Measurements from ENCODE around the gene TPR. TPM values are rescaled to one million over a fixed set of nuclear protein-coding genes. Genes with fewer than 3 reads are reported as not detected.
A peak's percentile ranks its signal among the peaks of the same experiment; 100 is the strongest.
"Not testable (repeated sequence)": the region's sequence is repeated elsewhere in the genome, so short reads cannot be mapped to it uniquely, and the experiment has no call there.

TPR gene
- total RNA-seq, 4 donors from 2014 or later = 47.3 to 81.3 (median 49.6) TPM

DNA sequence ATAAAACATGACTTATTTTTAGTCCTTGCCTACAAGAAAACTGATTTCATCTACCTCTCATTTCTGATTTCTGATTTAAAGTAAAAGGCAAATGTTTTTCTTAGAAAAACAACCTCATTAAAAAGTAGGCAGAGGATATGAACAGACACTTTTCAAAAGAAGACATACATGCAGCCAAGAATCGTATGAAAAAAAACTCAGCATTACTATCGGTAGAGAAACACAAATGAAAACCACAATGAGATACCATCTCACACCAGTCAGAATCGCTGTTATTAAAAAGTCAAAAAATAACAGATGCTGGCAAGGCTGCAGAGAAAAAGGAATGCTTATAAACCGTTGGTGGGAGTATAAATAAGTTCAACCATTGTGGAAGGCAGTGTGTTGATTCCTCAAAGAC, 16.8 kb upstream of the TPR start:
- H3K36me3 ChIP-seq = peaks cover 7 to 99% (median 8%) of the 10 kb centered on the region in 3 donors
- H3K4me1 ChIP-seq = no peaks in the 10 kb centered on the region
- no peak for DNase-seq
- H3K27me3 ChIP-seq = no peaks in the 10 kb centered on the region
- H3K4me3 ChIP-seq = no peak overlapping the region
- TF ChIP-seq, protein P1, sequence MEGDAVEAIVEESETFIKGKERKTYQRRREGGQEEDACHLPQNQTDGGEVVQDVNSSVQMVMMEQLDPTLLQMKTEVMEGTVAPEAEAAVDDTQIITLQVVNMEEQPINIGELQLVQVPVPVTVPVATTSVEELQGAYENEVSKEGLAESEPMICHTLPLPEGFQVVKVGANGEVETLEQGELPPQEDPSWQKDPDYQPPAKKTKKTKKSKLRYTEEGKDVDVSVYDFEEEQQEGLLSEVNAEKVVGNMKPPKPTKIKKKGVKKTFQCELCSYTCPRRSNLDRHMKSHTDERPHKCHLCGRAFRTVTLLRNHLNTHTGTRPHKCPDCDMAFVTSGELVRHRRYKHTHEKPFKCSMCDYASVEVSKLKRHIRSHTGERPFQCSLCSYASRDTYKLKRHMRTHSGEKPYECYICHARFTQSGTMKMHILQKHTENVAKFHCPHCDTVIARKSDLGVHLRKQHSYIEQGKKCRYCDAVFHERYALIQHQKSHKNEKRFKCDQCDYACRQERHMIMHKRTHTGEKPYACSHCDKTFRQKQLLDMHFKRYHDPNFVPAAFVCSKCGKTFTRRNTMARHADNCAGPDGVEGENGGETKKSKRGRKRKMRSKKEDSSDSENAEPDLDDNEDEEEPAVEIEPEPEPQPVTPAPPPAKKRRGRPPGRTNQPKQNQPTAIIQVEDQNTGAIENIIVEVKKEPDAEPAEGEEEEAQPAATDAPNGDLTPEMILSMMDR (IDR thresholded peaks at IDR 0.05) = no peak
- intact Hi-C loops (cut with DNase I) = no loop called here
- no peaks in the 10 kb centered on the region for H3K9me3 ChIP-seq
- WGBS, 2 donors = 86% methylated on average over 4 of the region's 4 CpGs
- H3K27ac ChIP-seq = no peak overlapping the region

- WGBS, 2 donors = 88 to 96% methylated on average over 1 of the region's 1 CpG
Observed at GRCh38 chr1:186390925-186391324, 15.9 kb upstream of the TPR start.

DNA sequence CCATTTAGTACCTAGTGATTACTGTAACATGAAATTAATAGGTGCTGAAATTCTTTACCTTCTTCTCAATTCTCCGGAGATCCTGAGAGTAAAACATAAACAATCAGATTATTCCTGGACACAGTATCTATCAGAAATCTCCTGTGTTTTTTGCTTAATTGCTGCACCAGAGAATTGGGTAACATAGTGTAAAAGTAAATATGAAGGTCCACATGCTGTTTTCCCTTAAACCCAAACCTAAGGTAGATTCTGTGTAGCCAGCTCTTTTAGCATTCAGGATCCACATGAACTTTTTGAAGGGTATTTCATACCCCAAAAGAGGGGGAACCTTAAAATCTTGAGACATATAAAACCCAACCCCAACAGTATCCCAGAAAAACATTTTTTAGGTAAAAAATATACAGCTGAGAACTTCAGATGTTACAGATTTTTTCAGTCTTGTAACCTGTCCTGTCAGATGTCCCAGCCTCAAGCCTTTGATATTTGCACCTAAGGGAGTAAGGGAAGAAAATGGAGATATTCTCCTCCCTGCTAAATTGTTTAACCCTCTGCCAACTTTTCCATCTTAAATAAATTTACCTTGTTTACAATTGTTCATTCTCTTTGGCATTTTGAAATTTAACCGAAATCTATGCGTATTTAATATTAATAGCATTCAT, 11.8 kb upstream of the TPR start:
- TF ChIP-seq, protein P1 (IDR thresholded peaks at IDR 0.05) = no peak
- no peak for TF ChIP-seq POLR2A (IDR thresholded peaks at IDR 0.05)
- no peak overlapping the region for H3K27ac ChIP-seq
- DNase-seq = no peak
- no peaks in the 10 kb centered on the region for H3K4me1 ChIP-seq
- intact Hi-C loops (cut with DNase I) = no loop called here
- H3K27me3 ChIP-seq = no peaks in the 10 kb centered on the region
- H3K4me3 ChIP-seq = no peak overlapping the region
- WGBS, 2 donors = 89 to 100% methylated on average over 3 of the region's 3 CpGs
- no peaks in the 10 kb centered on the region for H3K9me3 ChIP-seq
- H3K36me3 ChIP-seq = peaks cover 0 to 94% (median 11%) of the 10 kb centered on the region in 3 donors

More at GRCh38 chr1:186390925-186391324, 15.9 kb upstream of the TPR start:
- no peak for DNase-seq
- H3K36me3 ChIP-seq = peaks cover 7 to 94% (median 8%) of the 10 kb centered on the region in 3 donors
- H3K27ac ChIP-seq = no peak overlapping the region
- no peaks in the 10 kb centered on the region for H3K4me1 ChIP-seq
- no peaks in the 10 kb centered on the region for H3K27me3 ChIP-seq
- H3K4me3 ChIP-seq = no peak overlapping the region
- no peaks in the 10 kb centered on the region for H3K9me3 ChIP-seq
- TF ChIP-seq, protein P1 (IDR thresholded peaks at IDR 0.05) = no peak
- no peak for TF ChIP-seq POLR2A (IDR thresholded peaks at IDR 0.05)
- intact Hi-C loops (cut with DNase I) = no loop called here

- no peaks in the 10 kb centered on the region for H3K9me3 ChIP-seq
- intact Hi-C loops (cut with DNase I) = no loop called here
- no peaks in the 10 kb centered on the region for H3K27me3 ChIP-seq
- WGBS, 2 donors = 0 to 1% methylated on average over 9 to 12 of the region's 12 CpGs
- peak overlapping the region; percentile 97 to 99 (median 98) for H3K27ac ChIP-seq
- TF ChIP-seq POLR2A (IDR thresholded peaks at IDR 0.05) = no peak
- TF ChIP-seq, protein P1 (IDR thresholded peaks at IDR 0.05) = no peak
- peak overlapping the region; percentile 78 to 99 (median 94) for H3K4me3 ChIP-seq
- peaks cover 0 to 58% (median 12%) of the 10 kb centered on the region in 3 donors for H3K4me1 ChIP-seq
- DNase-seq = no peak
- peaks cover 0 to 29% (median 8%) of the 10 kb centered on the region in 3 donors for H3K36me3 ChIP-seq
Observed at GRCh38 chr1:186375929-186376319, 871 bp upstream of the TPR start.

DNA sequence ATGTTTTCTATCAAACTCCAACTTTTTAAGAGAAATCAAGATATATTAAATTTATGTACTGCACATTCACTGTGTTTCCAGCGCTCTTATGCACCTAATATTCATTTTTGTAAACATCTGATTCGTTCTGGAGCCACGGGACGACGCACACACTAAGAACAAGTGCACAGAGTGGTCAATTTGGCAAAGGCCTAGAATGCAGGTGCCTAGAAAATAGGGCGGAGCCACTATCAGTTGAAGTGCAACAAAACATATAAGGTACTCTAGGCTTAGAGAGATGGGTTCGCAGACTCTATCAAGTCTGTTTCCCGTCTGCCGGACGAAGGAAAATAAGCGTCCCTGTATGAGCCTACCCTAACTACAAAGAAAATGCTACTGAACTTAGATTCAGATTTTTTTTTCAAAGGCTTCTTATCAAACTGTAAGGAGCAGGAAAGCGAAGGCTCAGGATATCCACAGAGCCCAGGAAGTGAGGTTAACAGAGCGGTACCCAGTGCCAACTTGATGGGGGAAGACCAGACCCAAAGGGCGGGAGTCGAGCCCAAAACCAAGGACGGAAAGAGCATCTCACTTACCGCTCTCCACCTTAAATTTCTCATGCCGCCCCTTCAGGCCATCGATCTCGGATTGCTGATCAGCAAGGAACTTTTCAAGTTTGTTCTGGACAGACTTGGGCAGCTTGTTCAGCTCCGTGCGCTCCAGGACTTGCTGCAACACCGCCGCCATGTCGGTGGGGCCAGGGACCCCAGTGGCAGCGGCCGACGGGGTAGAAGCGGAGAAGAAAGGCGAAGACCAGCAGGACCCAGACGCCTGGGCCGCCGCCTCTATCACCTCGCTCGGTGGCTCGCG, 526 bp downstream of the TPR start:
- intact Hi-C loops (cut with DNase I) = no loop called here
- TF ChIP-seq, protein P1 (IDR thresholded peaks at IDR 0.05) = no peak
- TF ChIP-seq POLR2A (IDR thresholded peaks at IDR 0.05) = no peak
- H3K36me3 ChIP-seq = peaks cover 0 to 31% (median 8%) of the 10 kb centered on the region in 3 donors
- no peaks in the 10 kb centered on the region for H3K27me3 ChIP-seq
- 1% methylated on average over 15 to 19 of the region's 37 CpGs for WGBS, 2 donors
- DNase-seq = no peak
- H3K4me1 ChIP-seq = peaks cover 0 to 59% (median 12%) of the 10 kb centered on the region in 3 donors
- H3K27ac ChIP-seq = peak overlapping the region; percentile 97 to 99 (median 98)
- H3K9me3 ChIP-seq = no peaks in the 10 kb centered on the region
- H3K4me3 ChIP-seq = peak overlapping the region; percentile 78 to 99 (median 94)

- H3K27ac ChIP-seq; H3K27me3 ChIP-seq; H3K4me3 ChIP-seq; H3K4me1 ChIP-seq; intact Hi-C loops (cut with DNase I); DNase-seq; H3K9me3 ChIP-seq: not testable (repeated sequence)
- peaks cover 6 to 100% (median 24%) of the 10 kb centered on the region in 3 donors for H3K36me3 ChIP-seq
- WGBS, 2 donors = 95 to 97% methylated on average over 8 of the region's 8 CpGs
Observed at GRCh38 chr1:186347837-186348691, 27.0 kb downstream of the TPR start.
